HepG2 (cell line): ENCODE measurements around the gene STXBP4. TPM values are rescaled to one million over a fixed set of nuclear protein-coding genes. Genes with fewer than 3 reads are reported as not detected.

Experiments used
- ERF ChIP-seq: IDR thresholded peaks from 2 replicates; pipeline ENCODE4 v1.6.1; 2018; ENCODE audit warnings: missing biosample characterization, missing genetic modification reagents
- HOMEZ ChIP-seq: IDR thresholded peaks from 2 replicates; pipeline ENCODE4 v1.6.1; 2016; ENCODE audit warnings: low read depth
- MYPOP ChIP-seq: sonication (generic); formaldehyde crosslinking; IDR thresholded peaks from 2 replicates; pipeline ENCODE4 v1.8.1; 2023; ENCODE audit warnings: mild to moderate bottlenecking, moderate library complexity, missing genetic modification reagents
- RBFOX2 ChIP-seq: fragments of 200-400 bp; formaldehyde crosslinking; IDR thresholded peaks from 2 replicates; pipeline ENCODE4 v1.6.1; 2017; ENCODE audit warnings: low read depth, mild to moderate bottlenecking, low read length
- TCF7L2 ChIP-seq: IDR thresholded peaks from 2 replicates; pipeline ENCODE4 v1.6.1; 2011; ENCODE audit warnings: mild to moderate bottlenecking, low read depth, low read length, moderate library complexity
- TFDP2 ChIP-seq: sonication (generic); formaldehyde crosslinking; IDR thresholded peaks from 2 replicates; pipeline ENCODE4 v1.4.0; 2020; ENCODE audit warnings: missing genetic modification reagents
- ZBTB25 ChIP-seq: IDR thresholded peaks from 2 replicates; pipeline ENCODE4 v1.6.1; 2018; ENCODE audit warnings: missing genetic modification reagents
- polyA plus RNA-seq, 8 experiments: library from polyadenylated mRNA; depleted of rRNA in 3 of 8; stranded (reverse) in 7 of 8; unstranded in 1 of 8; fragments of >200 nt; fragmentation: Illumina TruSeq in 4 of 8; extraction: Trizol in 4 of 8; gene quantifications; 2 replicates each; pipeline versions ENCODE4 v1.2.1 to v1.2.3, GENCODE V29; 2011 to 2016; ENCODE audit warnings: low read depth in 4 of 8, missing spikeins in 1 of 8, mixed read lengths in 1 of 8; ENCODE audit not compliant: insufficient read depth in 1 of 8
- total RNA-seq, 5 experiments: library from RNA; depleted of rRNA; stranded (reverse); fragments of >200 nt; fragmentation: Illumina TruSeq; extraction: Trizol; gene quantifications; 2 replicates each; pipeline ENCODE4 v1.2.3, GENCODE V29; 2016; ENCODE audit warnings: low read depth in 1 of 5

STXBP4 gene
- total and polyA plus RNA-seq, 2 of the 13 experiments (the other 11 are each of a cell fraction or from before 2014, with no cell fraction given), result 8.5 to 36.1 TPM

- TF ChIP-seq HOMEZ (CRISPR knock-in tag) (peak; percentile 31; the same call in 1 of the 2 replicates), ERF (CRISPR knock-in tag) (no peak), MYPOP (CRISPR knock-in tag) (no peak), TFDP2 (CRISPR knock-in tag) (no peak), ZBTB25 (CRISPR knock-in tag) (0 out of 2 replicates have a peak, but pooled peaks have one; percentile 0), TCF7L2 (0 out of 2 replicates have a peak, but pooled peaks have one; percentile 18), RBFOX2 (peak; percentile 2; the same call in 1 of the 2 replicates)
Observed at GRCh38 chr17:55067697-55068439, 99.3 kb downstream of the STXBP4 start (continued).
